Activated CD4-positive, alpha-beta T cell treated with anti-CD3 and anti-CD28 coated beads for 4 hours (primary cell): ENCODE data around the gene GRPEL2.

Experiments
- DNase-seq, 2 donors: peaks; one replicate each; pipeline ENCODE4 v3.0.0-alpha.2; 2020

Gene GRPEL2, protein sequence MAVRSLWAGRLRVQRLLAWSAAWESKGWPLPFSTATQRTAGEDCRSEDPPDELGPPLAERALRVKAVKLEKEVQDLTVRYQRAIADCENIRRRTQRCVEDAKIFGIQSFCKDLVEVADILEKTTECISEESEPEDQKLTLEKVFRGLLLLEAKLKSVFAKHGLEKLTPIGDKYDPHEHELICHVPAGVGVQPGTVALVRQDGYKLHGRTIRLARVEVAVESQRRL

DNA sequence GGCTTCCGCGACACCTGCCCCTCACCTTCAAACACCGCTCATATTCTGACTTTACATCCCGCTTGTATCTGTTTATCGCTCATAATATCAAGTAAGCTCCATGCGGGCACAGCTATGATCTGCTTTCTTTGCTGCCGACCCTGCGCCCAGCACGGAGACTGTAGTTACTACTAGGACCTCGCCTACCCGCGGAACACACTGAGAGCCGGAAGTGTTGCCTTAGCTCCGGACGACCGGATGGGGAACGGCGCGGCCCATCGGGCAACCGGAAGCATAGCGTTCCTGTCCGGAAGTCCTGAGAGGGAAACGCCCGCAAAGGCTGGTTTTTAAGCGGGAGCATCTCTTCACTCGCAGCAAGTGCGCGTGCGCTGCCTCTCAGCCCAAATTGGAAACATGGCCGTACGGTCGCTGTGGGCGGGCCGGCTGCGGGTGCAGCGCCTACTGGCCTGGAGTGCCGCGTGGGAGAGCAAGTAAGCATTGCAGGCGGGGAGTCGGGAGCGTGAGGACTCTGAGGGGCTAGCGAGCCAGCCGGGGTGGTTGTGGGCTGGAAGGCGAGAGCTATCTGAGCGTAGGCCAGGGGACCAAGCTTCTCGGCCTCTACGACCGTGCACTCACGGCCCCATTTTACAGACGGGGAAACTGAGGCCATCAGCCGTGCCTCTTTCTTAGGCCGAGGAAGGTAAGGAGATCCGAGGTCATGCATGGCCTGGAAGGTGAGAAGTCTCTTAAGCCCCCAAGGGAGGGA lies at the start of gene GRPEL2:
Gene GRPEL2, plus strand, starts transcription at position 353 of the 745 bp plus-strand sequence. Its CDS starts 41 bp downstream, at position 394.
- peak; percentile 83 to 90 for DNase-seq

DNA sequence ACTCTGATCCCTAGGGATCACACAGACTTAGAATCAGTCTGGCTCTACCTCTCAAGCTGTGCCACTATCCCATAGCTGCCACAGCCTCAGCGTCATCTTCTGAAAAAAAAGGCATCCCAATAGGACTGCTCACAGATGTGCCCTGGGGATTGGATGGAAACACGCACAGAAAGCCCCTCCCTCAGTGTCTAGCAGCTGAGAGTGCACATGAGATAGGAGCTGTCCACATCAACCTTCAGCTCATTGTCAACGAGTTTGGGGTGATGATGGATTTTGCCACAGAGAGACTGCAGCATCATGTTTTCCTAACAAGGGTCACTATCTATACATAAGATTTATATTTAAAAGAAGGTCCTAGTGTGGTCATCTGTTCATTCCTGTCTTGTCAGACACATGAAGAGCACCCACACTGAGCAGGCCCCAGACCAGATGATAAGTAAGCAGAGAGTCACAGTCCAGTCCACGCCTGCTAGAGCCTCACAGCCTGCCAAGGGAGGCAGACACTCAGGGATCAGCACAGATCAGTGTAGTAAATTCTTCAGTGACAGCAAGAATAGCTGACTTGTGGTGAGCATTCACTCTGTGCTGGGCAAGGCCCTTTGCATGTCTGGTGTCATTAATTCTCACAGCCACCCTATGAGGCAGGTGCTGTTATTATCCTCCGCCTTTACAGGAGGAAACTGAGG lies 47.8 kb upstream of the GRPEL2 start:
- no peak for DNase-seq

DNA sequence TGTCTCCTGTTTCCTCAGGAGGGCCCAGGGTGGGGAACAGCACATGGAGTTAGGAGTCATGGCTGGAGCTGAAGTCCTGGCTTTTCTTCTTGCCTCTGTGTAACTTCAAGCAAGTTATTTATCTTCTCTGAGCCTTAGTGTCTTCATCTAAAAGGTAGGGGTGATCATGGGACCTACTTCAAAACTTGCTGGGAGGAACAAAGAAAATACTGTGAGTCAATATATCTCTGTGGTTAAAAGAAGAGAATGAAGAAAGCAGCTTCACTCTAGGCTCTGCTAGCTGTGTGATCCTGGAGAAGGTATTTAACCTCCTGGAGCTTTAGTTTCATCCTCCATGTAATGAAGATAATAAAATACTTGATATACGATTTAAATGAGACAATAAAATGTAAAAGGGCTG lies 47.1 kb upstream of the GRPEL2 start:
- no peak for DNase-seq

DNA sequence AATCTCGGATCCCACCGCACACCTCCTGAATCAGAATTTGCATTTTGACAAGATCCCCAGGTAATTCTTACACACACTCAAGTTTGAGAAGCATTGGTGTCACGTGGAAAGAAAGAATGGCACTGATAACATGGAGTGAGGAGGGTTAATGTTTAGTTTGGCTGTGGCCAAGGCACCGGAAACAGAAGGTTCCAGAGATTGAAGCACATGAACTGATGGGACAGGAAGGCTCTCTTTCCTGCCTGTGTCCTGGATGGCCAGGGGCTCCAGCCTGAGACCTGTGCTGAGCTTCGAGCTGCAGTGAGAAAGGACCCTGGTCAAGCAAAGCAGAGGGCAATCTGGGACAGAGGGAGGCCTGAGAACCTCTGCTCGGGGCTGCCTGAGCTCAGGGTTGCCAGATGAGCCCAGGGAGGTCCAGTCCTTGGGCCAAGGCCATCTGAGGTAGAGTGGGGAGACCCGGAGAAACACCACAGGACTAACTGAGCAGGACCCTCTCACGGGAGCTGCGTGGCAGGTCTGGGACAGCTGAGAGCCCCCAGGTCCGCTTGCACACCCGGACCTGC lies 46.4 kb upstream of the GRPEL2 start:
- no peak for DNase-seq

DNA sequence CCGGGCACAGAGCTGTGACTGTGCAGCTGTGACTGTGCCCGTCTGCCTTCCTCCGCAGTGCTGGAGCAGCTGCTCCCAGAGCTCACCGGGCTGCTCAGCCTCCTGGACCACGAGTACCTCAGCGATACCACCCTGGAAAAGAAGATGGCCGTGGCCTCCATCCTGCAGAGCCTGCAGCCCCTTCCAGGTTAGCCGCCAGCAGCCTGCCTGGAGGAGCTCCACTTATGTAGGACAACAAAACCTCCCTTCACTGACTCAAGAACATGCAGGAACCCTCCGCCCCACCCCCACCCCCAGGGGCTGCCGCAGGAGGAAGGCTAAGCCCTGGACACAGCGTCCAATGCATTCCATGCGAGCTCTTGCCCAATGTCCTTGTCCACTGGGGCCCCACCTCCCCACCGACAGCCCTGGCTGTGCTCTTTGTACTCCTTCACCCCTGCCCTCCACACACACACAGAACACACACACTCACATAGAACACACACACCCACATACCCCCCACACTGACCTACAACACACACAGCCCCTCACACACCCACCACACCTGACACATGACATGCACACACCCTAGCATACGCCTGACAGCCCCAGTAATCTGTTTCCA lies 45.7 kb upstream of the GRPEL2 start:
- no peak for DNase-seq

DNA sequence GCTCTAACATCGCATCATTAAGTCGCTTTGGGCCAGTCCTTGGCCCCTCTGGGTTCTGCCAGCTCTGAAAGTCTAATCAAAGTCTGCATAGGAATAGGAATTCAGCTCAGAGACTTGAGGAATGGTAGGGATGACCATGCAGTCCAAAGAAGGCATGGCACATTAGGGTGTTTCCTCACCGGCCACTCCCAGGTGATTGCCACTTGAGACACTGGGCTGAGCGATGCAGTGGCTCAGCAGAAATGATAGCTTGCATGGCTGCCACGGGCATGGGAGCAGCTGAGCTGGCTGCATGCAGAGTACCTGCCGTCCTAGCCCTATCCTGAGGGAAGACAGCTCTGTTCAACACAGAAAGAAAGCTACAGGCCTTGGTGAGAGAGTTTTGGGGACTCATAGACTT lies 44.9 kb upstream of the GRPEL2 start:
- DNase-seq, result no peak

DNA sequence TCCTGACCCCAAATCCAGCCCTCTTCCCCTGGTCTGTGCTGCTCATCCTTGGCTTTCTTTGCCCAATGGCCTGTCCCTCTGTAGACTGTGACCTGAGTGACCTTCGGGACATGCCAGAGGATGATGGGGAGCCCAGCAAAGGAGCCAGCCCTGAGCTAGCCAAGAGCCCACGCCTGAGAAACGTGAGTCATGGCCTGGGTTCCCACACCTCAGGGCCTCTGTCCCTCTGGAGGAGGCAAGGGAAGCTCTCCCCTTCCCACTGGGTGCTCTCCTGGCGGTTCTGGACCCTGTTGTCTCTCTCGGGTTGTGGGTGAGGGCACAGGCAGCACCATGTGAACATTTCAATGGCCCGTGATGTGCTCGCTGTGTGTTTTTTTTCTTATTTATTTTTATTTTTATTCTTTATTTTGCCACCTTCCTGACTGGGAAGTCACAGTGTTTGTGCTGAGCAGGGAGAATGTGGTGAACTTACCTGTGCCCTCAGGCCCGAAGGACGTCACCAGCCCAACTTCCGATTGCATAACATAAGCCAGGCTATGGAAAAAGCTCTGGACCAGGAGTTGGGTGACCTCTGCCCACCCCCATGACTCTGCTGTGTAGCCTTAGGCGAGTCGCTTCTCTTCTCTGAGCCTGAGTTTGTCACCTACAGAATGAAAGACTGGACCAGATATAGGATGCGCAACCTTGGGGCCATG lies 44.1 kb upstream of the GRPEL2 start:
- no peak for DNase-seq

DNA sequence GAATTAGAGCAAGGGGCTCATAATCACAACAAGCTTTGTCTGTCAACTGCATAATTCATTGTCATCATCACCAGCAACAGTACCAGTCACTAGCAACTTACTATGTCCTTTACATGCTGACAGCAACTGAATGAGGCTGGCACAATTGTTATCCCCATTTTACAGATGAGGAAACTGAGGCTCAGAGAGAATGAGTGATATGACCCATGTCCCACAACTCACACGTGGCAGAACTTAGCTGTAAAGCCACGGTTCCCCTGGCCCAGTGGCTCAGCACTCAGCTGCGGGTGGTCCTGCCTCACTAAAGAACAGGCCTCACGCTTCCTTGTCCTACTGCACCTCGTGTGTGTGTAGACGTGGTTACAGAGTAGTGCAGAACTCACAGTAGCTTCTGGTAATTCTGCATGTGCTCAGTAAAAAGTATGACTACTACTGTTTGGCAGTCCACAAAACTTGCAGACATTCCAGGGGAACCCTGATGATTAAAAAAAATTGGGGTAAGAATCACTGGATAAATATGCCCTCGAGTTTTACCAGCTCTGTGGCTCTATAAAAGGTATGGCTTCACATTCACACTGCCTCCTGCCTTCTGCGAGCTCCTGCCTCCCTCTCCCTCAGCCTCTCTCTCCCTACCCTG lies 43.4 kb upstream of the GRPEL2 start:
- no peak for DNase-seq

DNA sequence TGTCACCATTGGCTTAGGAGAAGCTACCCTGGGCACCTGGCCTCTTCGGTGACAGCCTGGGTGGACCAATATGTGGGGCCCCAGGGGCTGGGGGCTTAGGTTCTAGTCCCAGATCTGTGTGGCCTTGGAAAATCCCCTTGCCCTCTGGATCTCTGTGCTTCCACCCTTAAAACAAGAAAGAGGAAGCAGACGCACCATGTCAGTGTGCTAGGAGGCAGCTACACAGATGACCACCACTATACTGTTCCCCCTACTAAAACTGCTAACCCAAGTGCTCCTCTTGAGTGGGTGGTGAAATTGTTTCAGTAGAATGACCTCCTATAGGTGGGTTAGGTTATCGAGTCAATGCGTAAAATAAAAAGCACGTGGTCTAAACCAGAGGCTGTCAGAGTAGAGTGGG lies 42.7 kb upstream of the GRPEL2 start:
- no peak for DNase-seq

DNA sequence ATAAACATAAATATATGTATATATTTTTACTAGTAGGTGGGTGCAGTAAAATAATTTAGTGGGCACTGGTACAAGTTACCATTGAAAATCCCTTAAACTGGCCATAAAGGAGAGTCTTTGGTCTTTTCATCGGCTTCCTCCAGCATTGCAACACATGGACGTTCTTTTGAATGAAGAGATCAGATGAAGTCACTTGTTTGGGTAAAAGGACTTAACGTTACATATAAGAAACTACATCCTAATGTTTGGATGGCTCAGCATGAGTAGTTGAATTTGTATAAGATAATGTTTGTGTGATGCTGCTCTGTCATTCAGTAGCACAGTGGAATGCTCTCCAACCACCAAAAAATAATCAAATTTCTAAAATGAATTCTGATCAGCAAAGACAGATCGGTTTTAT lies 42.1 kb upstream of the GRPEL2 start:
- DNase-seq, result no peak

DNA sequence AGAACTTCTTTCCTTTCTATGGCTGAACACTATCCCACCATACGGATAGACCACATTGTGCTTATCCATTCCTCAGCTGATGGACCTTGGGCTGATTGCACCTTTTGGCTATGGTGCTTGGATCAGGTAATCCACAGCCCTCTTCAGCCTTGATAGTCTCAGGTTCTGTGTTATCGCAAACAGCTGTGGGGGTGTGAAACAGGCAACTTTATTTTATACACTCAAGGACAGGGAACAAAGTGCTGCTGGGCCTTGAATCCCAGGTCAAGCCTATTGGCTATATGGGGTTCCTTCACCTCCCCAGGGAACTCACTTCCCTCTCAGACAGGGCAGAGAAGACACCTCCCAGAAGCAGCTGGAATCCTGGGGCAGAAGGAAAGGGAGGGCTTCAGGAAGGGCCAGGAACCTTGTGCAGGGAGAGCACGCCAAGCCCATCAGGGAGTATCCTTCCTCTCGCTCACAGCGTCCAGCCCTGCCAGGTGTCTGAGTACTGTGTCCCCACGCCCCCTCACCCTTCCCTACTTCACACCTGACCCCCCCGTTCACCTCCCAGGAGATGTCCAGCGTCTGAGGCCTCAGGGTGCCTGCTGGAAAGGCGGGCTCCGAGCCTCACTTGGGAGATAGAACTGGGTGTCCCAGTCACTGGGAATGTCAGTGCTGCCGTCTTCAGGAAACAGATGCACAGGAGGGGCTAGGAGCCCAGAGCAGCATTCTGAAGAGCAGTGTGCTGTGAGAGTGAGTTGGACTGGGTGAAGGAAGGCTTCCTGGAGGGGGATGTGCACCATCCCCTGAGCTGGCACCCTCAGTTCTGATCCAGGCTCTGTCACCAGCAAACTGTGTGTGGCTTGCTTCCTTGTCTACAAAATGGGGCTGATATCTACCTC lies 40.9 kb upstream of the GRPEL2 start:
- DNase-seq, result no peak

DNA sequence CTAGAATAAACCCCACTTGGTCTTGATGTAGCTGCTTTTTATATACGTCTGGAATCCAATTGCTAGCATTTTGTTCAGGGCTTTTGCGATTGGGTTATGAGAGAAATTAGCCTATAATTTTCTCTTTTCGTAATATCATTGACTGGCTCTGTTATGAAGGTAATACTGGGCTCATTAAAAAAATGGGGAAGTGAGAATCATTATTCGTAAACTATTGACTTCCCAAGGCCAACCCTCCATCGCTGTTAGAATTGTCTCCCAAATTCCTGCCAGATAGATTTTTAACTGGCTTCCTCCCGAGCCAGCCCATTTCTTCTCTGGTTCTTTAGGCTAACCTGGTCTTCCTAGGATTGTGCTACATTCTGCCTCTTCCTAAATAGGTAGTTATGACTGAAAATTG lies 35.9 kb upstream of the GRPEL2 start:
- no peak for DNase-seq

DNA sequence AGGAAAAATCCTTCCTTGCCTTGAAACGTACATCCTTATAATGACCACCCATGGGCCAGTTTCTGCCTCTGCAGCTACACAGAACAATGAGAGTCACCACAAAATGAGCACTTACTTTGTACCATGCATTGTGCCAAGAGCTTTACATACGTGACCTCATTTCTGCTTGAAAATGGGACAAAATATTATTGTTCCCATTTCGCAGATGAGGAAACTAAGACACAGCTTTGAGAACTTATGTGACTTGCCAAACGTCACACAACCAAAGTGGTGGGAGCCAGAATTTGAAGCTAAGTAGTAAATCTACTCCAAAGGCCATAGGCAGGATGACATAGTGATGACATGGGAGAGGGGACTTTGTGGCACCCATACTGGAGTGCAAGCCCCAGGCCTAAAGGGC lies 34.8 kb upstream of the GRPEL2 start:
- DNase-seq, result no peak

DNA sequence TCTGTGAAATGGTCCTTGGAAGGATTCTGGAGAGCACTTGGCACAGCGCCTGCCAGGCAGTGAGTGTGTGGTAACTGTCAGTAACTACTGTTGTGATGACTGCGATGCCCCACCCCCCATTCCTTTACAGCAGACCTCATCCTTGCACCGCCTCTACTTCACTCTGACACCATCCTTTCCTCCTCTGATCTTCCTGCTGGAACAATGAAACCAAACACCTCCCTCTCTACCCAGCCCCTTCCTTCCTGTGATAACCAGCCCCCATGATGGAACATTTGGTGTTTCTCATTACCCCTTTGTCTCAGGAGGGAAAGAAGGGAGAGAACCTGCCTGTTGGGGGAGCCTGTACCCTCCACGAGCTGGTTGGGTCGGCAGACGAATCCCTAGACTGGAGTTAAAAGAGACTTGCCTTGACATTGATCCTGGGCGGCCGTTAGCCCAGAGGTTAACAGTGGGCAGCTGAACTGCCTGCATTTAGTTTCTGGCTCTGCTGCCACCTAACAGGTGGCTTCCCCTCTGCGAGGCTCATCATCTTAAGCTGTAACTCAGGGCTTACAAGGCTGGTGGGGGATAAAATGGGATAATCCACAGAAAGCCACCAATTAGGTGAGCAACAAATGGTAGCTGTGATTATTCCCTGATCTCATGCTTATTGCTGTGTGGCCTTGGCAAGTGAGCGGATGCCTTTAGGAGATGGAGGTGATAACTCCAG lies 34.2 kb upstream of the GRPEL2 start:
- DNase-seq, result no peak

DNA sequence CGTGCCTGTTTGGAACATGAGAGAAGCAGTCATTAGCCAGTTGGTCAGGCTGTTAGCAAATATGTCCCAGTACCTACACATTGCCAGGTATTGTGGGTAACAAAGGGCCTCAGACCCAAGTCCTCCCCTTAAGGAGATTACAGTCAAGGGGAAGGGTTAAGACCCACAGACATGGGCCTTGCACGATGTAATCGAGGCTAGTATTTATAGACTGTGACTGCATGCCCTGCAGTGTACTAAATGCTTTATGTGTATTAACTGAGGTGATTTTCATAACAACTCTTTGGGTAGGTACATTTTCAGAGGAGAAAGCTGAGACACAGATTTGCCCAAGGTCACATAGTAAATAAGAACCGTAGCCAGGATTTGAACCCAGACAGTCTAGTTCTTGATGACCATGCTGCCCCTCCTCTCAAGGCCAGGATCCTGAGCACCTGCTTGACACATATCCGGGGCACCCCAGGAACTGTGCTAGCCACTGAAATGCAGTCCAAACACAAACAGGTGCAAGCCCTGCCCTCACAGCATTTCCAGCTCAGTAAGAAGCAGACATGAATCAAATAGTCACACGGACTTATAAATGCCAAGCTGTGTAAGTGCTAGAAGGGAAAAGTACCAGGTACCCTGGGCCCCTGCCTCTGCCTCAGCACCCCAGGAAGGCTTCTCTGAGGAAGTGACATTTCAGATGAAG lies 32.0 kb upstream of the GRPEL2 start:
- no peak for DNase-seq

DNA sequence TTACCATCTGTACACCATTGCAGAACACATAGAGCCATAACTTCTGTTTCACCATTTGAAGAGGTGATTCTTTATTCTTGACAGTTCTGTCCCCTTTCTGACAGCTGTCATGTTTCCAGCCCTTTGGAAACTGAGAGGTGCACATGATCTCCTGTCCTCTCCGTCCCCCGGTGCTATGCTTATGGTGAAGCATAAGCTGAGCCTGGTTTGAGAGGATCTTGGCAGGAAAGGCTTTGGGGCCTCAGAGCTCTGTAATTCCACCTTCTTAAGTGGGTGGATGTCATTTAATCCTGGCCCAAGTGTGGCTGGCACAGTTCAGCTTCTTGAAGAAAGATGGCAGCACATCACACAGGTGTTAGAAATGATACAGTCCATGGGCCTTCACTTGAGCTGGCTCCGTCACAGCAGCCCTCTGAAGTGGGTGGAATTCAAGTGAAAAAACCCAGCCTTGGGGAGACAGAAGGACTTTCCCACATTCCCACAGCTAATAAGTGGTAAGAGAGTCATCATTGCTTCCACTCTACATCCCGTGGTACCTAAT lies 30.7 kb upstream of the GRPEL2 start:
- no peak for DNase-seq

DNA sequence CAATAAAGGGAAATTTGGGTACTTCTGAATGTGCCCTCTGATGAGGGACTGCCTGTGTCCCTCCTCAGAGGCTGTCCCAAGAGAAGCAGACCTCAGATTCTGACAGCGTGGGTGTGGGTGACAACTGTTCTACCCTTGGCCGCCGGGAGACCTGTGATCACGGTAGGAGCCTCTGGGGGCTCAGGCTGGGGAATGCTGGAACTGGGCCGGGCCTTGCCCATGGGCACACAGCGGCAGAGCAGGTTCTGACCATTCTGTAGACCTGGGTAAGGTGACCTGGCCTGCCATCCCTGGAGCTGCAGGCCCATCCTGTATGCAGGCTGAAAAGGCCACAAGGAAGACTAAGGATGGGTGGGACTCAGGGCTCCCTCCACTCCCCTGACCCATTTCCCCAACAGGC lies 29.5 kb upstream of the GRPEL2 start:
- DNase-seq, result no peak

DNA sequence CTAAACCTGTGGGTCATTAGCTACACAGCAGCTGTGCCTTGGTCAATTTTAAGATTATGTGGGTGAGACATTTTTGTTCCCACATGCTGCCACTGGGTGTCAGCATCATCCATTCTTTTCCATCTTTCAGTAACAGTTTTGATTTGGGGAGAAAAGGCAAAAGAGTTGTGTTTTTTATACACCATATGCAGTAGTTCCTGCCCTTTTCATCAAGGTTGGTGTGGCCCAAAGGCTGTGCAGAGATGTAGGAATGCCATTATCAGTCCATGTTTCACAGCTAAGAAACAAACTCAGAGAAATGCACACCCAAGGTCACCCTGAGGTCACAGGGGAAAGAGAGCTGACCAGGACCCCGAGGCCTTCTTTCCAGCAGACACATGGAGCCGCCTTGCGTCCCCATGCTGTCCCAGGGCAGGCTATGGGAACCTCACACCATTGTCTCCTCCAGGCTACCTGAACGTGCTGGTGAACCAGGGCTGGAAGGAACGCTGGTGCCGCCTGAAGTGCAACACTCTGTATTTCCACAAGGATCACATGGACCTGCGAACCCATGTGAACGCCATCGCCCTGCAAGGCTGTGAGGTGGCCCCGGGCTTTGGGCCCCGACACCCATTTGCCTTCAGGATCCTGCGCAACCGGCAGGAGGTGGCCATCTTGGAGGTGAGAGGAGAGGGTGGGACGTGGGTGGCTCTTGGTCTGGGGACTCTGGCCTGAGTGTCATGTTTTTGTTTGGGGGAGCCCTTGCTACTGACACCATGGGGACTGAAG lies 27.8 kb upstream of the GRPEL2 start:
- peak; percentile 21 to 42 for DNase-seq

DNA sequence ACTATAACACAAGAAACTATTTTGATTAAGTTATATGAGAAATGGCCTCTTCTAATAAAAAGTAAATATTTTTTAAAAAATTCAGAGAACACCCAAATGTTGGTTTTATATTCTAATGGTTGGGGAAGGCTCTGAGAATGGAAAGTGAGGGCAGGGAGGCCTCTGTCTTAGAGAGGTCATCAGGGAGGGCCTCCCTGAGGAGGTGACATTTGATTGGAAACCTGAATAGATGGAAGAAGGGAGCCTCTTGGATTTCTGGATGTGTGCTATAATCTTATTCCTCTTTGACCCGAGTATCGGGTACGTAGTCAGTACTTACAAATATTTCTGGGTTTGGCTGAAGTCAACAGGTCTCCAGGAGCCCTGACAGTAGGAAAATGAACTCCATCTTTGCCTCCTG lies 26.1 kb upstream of the GRPEL2 start:
- no peak for DNase-seq
